Keratinocyte (primary cell): ENCODE measurements around the gene UNKL.

Experiments used
- CTCF ChIP-seq, 3 experiments: IDR thresholded peaks in 1 of 3; conservative IDR thresholded peaks in 1 of 3; optimal IDR thresholded peaks in 1 of 3; 2 replicates in 2 of 3; 3 replicates in 1 of 3; pipeline versions ENCODE3 to v1.5.1; 2011; ENCODE audit warnings: low read length in 3 of 3, mild to moderate bottlenecking in 3 of 3, moderate library complexity in 2 of 3, control low read depth in 1 of 3, inconsistent platforms in 1 of 3; ENCODE audit not compliant: insufficient read depth in 2 of 3; ENCODE audit errors: extremely low read depth in 1 of 3
- EZH2 ChIP-seq: IDR thresholded peaks from one replicate; pipeline ENCODE4 v1.6.1; 2012; ENCODE audit warnings: inconsistent platforms, mild to moderate bottlenecking, low read length, moderate library complexity

DNA sequence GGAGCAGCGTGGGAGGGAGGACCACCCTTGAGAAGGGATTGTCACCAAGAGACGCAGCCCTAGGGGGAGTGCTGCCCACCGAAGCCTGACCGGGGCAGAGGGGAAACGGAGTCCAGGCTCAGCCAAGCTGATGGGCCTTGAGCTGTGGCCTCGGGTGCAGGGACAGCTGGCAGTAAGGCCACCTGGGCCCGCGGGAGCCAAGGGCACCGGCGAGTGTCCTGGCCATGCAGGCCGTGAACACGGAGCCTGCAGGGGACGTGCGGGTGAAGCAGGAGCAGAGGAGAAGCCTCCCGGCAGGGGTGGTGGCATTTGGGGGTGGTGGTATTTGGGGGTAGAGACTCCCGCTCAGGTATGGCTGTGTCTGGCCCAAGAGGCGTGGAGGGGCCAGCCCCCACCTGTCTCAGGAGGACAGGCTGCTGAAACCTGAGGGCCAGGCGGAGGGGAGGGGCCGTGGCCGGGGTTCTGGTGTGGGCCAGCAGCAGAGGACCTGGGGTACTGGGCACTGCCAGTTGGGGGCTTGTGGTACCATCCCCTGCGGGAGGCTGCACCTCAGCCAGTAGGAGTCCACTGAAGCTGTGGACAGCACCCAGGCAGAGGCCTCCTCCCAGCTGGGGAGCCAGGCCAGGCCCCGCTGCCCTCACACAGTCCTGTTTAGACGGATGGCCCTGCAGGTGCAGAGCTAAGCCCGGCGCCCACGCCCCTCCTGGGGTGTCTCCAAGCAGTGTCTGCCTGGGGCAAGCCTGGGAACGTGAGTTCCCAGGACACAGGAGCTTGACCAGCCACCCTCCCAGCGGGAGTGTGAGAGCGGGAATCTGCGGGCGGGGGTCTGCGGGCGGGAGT is 58.2 kb downstream of the UNKL start:
- TF ChIP-seq EZH2 (no peak), CTCF (optimal IDR thresholded peaks at IDR 0.05 in 1 of 3, IDR thresholded peaks at IDR 0.05 in 1 of 3, conservative IDR thresholded peaks at IDR 0.05 in 1 of 3; ENCODE audit: extremely low read depth in 1 of 3, insufficient read depth in 2 of 3, low read length in 3 of 3) (no peak)
